ENCODE measurements around the gene CTSH. TPM values are rescaled to one million over a fixed set of nuclear protein-coding genes. Genes with fewer than 3 reads are reported as not detected.
A peak's percentile ranks its signal among the peaks of the same experiment; 100 is the strongest.

Gene CTSH
- total and polyA plus RNA-seq, 2 of the 13 experiments (the other 11 are each of a cell fraction or from before 2014, with no cell fraction given) = 265 to 653 TPM

GRCh38 chr15:78979456-78980320, 34.8 kb upstream of the CTSH start (continued):
- TF ChIP-seq ATF4 (CRISPR knock-in tag; IDR thresholded peaks at IDR 0.05) (no peak), ARNT (IDR thresholded peaks at IDR 0.05) (no peak), ZNF605 (CRISPR knock-in tag; IDR thresholded peaks at IDR 0.05) (peak; percentile 34; the same call in 1 of the 2 replicates), MAZ (IDR thresholded peaks at IDR 0.05; ENCODE audit: borderline replicate concordance, low read depth, low read length) (no peak), MAZ (CRISPR knock-in tag; IDR thresholded peaks at IDR 0.05; ENCODE audit: low read depth) (peak; percentile 62; the same call in 1 of the 2 replicates), ESRRA (CRISPR knock-in tag; IDR thresholded peaks at IDR 0.05; ENCODE audit: low read depth) (no peak), ZXDC (CRISPR knock-in tag; IDR thresholded peaks at IDR 0.05) (peak; percentile 65), ZNF275 (CRISPR knock-in tag; IDR thresholded peaks at IDR 0.05; ENCODE audit: borderline replicate concordance) (0 out of 2 replicates have a peak, but pooled peaks have one; percentile 40), RELA (CRISPR knock-in tag; IDR thresholded peaks at IDR 0.05) (no peak), SETDB1 (CRISPR knock-in tag; IDR thresholded peaks at IDR 0.05; ENCODE audit: borderline replicate concordance) (no peak), STAG1 (CRISPR knock-in tag; IDR thresholded peaks at IDR 0.05) (peak; percentile 86), YEATS2 (CRISPR knock-in tag; IDR thresholded peaks at IDR 0.05; ENCODE audit: borderline replicate concordance) (peak; percentile 79; the same call in 1 of the 2 replicates), ZBTB42 (CRISPR knock-in tag; IDR thresholded peaks at IDR 0.05) (no peak), ZFP82 (CRISPR knock-in tag; IDR thresholded peaks at IDR 0.05; ENCODE audit: borderline replicate concordance) (no peak), MLX (CRISPR knock-in tag; IDR thresholded peaks at IDR 0.05) (peak; percentile 80), NONO (IDR thresholded peaks at IDR 0.05) (no peak), NONO (CRISPR knock-in tag; conservative IDR thresholded peaks at IDR 0.05) (0 out of 2 replicates have a peak, but pooled peaks have one; percentile 23), FOXK1 (CRISPR knock-in tag; IDR thresholded peaks at IDR 0.05; ENCODE audit: borderline replicate concordance, low read depth) (peak; percentile 62; the same call in 1 of the 2 replicates), TMF1 (CRISPR knock-in tag; IDR thresholded peaks at IDR 0.05; ENCODE audit: low read depth) (0 out of 2 replicates have a peak, but pooled peaks have one; percentile 8), ZNF761 (CRISPR knock-in tag; conservative IDR thresholded peaks at IDR 0.05) (no peak)
- TF ChIP-seq, protein P1, sequence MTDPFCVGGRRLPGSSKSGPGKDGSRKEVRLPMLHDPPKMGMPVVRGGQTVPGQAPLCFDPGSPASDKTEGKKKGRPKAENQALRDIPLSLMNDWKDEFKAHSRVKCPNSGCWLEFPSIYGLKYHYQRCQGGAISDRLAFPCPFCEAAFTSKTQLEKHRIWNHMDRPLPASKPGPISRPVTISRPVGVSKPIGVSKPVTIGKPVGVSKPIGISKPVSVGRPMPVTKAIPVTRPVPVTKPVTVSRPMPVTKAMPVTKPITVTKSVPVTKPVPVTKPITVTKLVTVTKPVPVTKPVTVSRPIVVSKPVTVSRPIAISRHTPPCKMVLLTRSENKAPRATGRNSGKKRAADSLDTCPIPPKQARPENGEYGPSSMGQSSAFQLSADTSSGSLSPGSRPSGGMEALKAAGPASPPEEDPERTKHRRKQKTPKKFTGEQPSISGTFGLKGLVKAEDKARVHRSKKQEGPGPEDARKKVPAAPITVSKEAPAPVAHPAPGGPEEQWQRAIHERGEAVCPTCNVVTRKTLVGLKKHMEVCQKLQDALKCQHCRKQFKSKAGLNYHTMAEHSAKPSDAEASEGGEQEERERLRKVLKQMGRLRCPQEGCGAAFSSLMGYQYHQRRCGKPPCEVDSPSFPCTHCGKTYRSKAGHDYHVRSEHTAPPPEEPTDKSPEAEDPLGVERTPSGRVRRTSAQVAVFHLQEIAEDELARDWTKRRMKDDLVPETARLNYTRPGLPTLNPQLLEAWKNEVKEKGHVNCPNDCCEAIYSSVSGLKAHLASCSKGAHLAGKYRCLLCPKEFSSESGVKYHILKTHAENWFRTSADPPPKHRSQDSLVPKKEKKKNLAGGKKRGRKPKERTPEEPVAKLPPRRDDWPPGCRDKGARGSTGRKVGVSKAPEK (CRISPR knock-in tag; IDR thresholded peaks at IDR 0.05; ENCODE audit: borderline replicate concordance) = no peak
